ENCODE data around the gene PTPRE. TPM values are rescaled to one million over a fixed set of nuclear protein-coding genes. Genes with fewer than 3 reads are reported as not detected.

PTPRE gene
- polyA plus RNA-seq, 1 of the 3 experiments (the other 2 are of a cell fraction): 11.8 TPM

DNA sequence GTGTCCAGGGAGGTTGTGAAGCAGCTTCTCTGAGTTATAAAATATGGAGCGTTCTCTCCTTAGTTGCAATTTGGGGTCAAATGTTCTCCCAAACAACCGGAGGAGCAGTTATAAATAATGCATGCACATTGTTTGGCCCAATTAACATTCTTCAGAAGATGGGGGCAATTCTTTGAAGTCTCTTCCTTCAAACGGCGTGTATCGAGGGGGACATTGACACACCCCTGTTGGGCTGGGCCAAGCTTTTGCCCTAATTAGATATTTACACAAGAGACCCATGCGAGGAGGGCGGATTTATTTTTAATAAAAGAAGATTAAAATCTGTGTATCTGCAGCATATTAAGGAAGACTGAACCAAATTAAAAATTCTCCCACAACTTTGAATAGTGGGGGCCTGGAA is 107.3 kb downstream of the PTPRE start (continued):
- TF ChIP-seq RAD21 (IDR thresholded peaks at IDR 0.05; ENCODE audit: low read length): no peak

DNA sequence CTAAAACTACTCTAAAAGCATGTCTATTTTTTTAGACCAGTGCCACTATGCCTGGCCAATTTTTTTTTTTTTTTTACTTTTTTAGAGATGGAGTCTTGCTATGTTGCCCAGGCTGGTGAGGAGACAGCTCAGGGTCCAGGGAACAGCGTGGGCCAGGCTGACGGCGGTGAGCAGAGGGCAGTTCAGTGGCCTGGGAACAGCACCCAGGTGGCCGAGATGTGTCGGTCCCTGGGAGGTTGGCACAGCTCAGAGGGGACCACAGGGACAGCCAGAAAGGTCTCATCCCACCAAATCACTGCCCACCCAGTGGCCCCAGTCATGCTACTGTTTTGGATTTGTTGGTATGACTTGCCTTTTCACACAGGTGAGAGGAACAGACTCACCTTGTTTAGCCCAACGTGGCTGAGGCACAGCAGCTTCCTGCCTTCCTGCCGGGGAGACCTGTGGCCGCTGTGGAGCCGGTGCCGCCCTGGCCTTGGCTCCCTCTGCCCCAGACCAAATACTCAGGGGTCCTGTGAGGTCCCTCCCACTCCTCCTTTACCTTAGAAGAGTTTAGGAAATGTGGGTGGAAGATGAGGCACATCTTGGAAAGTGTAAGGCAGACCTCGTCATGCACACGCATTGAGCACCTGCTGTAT is 109.6 kb downstream of the PTPRE start:
- Histone ChIP-seq H3K9me2 (no peaks in the 10 kb centered on the region), H3K79me2 (ENCODE audit: insufficient read depth) (no peaks in the 10 kb centered on the region), H4K20me1 (ENCODE audit: insufficient read depth) (no peaks in the 10 kb centered on the region), H3K4me1 (ENCODE audit: control insufficient read depth in 1 of 2, insufficient read depth in 2 of 2, low read depth in 1 of 2, low read length in 1 of 2) (peaks cover 0 to 2% of the 10 kb centered on the region in 2 experiments; a peak in 1 of 4 replicates), H3K9ac (no peak overlapping the region), H3K27me3 (ENCODE audit: insufficient read depth) (no peaks in the 10 kb centered on the region), H3K36me3 (replicated peaks in 1 of 2; ENCODE audit: control insufficient read depth in 1 of 2, insufficient read depth in 2 of 2, low read length in 1 of 2) (no peaks in the 10 kb centered on the region), H3K9me3 (no peaks in the 10 kb centered on the region), H3K4me3 (ENCODE audit: low read depth in 2 of 2, low read length in 1 of 2) (no peak overlapping the region), H3F3A (replicated peaks; ENCODE audit: insufficient read depth) (no peaks in the 10 kb centered on the region), H3K4me2 (no peak overlapping the region), H3K27ac (ENCODE audit: low read depth in 2 of 2, low read length in 1 of 2) (no peak overlapping the region), H2AFZ (ENCODE audit: low read depth) (no peak overlapping the region)
- ChIA-PET POLR2A (no interaction called here), CTCF (interaction anchor here (0.8 to 16.5 kb wide), 6 partner anchors 19 to 132 kb away, joined by 3 to 389 read pairs (median 4); partner anchors contain the start of gene PTPRE)
- 86% methylated on average over 7 of the region's 12 CpGs for WGBS (ENCODE audit: low lambda C conversion rate)
- TF ChIP-seq, protein P1, sequence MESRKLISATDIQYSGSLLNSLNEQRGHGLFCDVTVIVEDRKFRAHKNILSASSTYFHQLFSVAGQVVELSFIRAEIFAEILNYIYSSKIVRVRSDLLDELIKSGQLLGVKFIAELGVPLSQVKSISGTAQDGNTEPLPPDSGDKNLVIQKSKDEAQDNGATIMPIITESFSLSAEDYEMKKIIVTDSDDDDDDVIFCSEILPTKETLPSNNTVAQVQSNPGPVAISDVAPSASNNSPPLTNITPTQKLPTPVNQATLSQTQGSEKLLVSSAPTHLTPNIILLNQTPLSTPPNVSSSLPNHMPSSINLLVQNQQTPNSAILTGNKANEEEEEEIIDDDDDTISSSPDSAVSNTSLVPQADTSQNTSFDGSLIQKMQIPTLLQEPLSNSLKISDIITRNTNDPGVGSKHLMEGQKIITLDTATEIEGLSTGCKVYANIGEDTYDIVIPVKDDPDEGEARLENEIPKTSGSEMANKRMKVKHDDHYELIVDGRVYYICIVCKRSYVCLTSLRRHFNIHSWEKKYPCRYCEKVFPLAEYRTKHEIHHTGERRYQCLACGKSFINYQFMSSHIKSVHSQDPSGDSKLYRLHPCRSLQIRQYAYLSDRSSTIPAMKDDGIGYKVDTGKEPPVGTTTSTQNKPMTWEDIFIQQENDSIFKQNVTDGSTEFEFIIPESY (IDR thresholded peaks at IDR 0.05; ENCODE audit: borderline replicate concordance, low read depth): no peak
- TF ChIP-seq, protein P2, sequence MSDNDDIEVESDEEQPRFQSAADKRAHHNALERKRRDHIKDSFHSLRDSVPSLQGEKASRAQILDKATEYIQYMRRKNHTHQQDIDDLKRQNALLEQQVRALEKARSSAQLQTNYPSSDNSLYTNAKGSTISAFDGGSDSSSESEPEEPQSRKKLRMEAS (IDR thresholded peaks at IDR 0.05; ENCODE audit: low read depth): no peak
- TF ChIP-seq, protein P3, sequence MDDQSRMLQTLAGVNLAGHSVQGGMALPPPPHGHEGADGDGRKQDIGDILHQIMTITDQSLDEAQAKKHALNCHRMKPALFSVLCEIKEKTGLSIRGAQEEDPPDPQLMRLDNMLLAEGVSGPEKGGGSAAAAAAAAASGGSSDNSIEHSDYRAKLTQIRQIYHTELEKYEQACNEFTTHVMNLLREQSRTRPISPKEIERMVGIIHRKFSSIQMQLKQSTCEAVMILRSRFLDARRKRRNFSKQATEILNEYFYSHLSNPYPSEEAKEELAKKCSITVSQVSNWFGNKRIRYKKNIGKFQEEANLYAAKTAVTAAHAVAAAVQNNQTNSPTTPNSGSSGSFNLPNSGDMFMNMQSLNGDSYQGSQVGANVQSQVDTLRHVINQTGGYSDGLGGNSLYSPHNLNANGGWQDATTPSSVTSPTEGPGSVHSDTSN (IDR thresholded peaks at IDR 0.05): no peak
- TF ChIP-seq RAD21 (IDR thresholded peaks at IDR 0.05; ENCODE audit: low read length): no peak
- no peak for TF ChIP-seq JUND (IDR thresholded peaks at IDR 0.05)
- TF ChIP-seq, protein P4, sequence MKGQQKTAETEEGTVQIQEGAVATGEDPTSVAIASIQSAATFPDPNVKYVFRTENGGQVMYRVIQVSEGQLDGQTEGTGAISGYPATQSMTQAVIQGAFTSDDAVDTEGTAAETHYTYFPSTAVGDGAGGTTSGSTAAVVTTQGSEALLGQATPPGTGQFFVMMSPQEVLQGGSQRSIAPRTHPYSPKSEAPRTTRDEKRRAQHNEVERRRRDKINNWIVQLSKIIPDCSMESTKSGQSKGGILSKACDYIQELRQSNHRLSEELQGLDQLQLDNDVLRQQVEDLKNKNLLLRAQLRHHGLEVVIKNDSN (IDR thresholded peaks at IDR 0.05; ENCODE audit: borderline replicate concordance, low read depth): no peak
- TF ChIP-seq FOXM1 (IDR thresholded peaks at IDR 0.05; ENCODE audit: low read depth): no peak
- no peak for TF ChIP-seq MEF2A (IDR thresholded peaks at IDR 0.05; ENCODE audit: borderline replicate concordance, low read depth)
- DNase-seq: no peak

DNA sequence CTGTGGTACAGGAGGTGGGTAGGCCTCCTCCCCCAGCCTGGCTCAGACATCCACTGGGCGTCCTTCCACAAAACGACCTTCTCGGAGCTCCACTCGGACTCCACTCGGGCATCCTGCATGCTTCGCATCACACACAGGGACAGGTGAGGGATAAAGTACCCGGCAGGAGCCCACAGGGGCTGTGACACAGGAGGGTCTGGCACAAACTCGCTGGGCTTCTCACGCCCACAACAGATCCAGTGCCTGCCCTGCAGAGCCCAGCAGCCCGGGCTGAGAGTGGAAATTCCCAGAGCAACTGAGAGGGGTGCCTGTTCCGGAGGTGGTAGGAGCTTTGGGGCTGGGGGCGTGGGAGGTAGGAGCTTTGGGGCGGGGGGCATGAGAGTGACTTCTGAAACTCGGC is 110.9 kb downstream of the PTPRE start:
- no peaks in the 10 kb centered on the region for H3K36me3 ChIP-seq (replicated peaks in 1 of 2; ENCODE audit: control insufficient read depth in 1 of 2, insufficient read depth in 2 of 2, low read length in 1 of 2)
- H3K79me2 ChIP-seq (ENCODE audit: insufficient read depth): no peaks in the 10 kb centered on the region
- ChIA-PET POLR2A (no interaction called here), CTCF (interaction anchor here (1.0 to 16.5 kb wide), 4 partner anchors 9 to 107 kb away, joined by 4 to 389 read pairs (median 8); partner anchors contain the start of gene PTPRE)
- no peak overlapping the region for H3K27ac ChIP-seq (ENCODE audit: low read depth in 2 of 2, low read length in 1 of 2)
- H3K4me2 ChIP-seq: no peak overlapping the region
- DNase-seq: no peak
- H3K9ac ChIP-seq: no peak overlapping the region
- no peaks in the 10 kb centered on the region for H3K9me2 ChIP-seq
- no peak overlapping the region for H3K4me3 ChIP-seq (ENCODE audit: low read depth in 2 of 2, low read length in 1 of 2)
- H2AFZ ChIP-seq (ENCODE audit: low read depth): no peak overlapping the region
- no peaks in the 10 kb centered on the region for H3K9me3 ChIP-seq
- no peaks in the 10 kb centered on the region for H4K20me1 ChIP-seq (ENCODE audit: insufficient read depth)
- H3F3A ChIP-seq (replicated peaks; ENCODE audit: insufficient read depth): no peaks in the 10 kb centered on the region
- 66% methylated on average over 9 of the region's 14 CpGs for WGBS (ENCODE audit: low lambda C conversion rate)
- H3K27me3 ChIP-seq (ENCODE audit: insufficient read depth): no peaks in the 10 kb centered on the region
- H3K4me1 ChIP-seq (ENCODE audit: control insufficient read depth in 1 of 2, insufficient read depth in 2 of 2, low read depth in 1 of 2, low read length in 1 of 2): no peaks in the 10 kb centered on the region
- TF ChIP-seq FOXM1 (IDR thresholded peaks at IDR 0.05; ENCODE audit: low read depth) (no peak), TEAD4 (IDR thresholded peaks at IDR 0.05; ENCODE audit: borderline replicate concordance, insufficient read depth) (no peak), EZH2phosphoT487 (IDR thresholded peaks at IDR 0.05; ENCODE audit: borderline replicate concordance, low read depth) (no peak), NRF1 (IDR thresholded peaks at IDR 0.05; ENCODE audit: low read depth, low read length) (no peak), TCF12 (IDR thresholded peaks at IDR 0.05) (no peak), SIN3A (IDR thresholded peaks at IDR 0.05; ENCODE audit: borderline replicate concordance, low read depth, low read length) (no peak), MXI1 (IDR thresholded peaks at IDR 0.05; ENCODE audit: low read depth, low read length) (no peak), RXRA (IDR thresholded peaks at IDR 0.05; ENCODE audit: borderline replicate concordance, low read depth) (no peak), FOSL2 (IDR thresholded peaks at IDR 0.05; ENCODE audit: borderline replicate concordance, low read depth) (no peak)
- TF ChIP-seq, protein P5, sequence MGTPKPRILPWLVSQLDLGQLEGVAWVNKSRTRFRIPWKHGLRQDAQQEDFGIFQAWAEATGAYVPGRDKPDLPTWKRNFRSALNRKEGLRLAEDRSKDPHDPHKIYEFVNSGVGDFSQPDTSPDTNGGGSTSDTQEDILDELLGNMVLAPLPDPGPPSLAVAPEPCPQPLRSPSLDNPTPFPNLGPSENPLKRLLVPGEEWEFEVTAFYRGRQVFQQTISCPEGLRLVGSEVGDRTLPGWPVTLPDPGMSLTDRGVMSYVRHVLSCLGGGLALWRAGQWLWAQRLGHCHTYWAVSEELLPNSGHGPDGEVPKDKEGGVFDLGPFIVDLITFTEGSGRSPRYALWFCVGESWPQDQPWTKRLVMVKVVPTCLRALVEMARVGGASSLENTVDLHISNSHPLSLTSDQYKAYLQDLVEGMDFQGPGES (IDR thresholded peaks at IDR 0.05; ENCODE audit: low read depth, low read length): no peak
- TF ChIP-seq, protein P4 (IDR thresholded peaks at IDR 0.05; ENCODE audit: borderline replicate concordance, low read depth): no peak
- TF ChIP-seq, protein P6, sequence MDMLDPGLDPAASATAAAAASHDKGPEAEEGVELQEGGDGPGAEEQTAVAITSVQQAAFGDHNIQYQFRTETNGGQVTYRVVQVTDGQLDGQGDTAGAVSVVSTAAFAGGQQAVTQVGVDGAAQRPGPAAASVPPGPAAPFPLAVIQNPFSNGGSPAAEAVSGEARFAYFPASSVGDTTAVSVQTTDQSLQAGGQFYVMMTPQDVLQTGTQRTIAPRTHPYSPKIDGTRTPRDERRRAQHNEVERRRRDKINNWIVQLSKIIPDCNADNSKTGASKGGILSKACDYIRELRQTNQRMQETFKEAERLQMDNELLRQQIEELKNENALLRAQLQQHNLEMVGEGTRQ (IDR thresholded peaks at IDR 0.05; ENCODE audit: borderline replicate concordance, low read depth, low read length): no peak
